ENCODE results near the gene P2RY8.
"Not testable (repeated sequence)": the region's sequence is repeated elsewhere in the genome, so short reads cannot be mapped to it uniquely, and the experiment has no call there.

DNA sequence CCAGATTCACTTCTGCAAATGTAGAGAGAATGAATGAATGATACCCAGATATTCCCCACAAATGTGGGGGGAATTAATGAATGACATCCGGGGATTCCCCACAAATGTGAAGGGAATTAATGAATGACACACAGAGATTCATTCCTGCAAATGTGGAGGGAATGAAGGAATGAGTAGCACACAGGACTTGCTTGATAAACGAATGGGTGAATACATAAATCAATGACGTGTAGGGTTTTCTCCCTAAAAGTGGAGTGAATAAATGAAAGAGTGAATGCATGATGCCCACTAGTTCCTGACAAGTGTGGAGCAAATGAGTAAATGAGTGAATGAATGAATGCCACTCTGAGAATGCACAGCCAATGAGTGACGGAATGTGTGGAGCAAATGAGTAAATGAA, 45.7 kb downstream of the P2RY8 start:
- TF ChIP-seq EZH2 (IDR thresholded peaks at IDR 0.05; ENCODE audit: borderline replicate concordance, low read depth, low read length, poor library complexity, severe bottlenecking) = not testable (repeated sequence)
- TF ChIP-seq, protein P1, sequence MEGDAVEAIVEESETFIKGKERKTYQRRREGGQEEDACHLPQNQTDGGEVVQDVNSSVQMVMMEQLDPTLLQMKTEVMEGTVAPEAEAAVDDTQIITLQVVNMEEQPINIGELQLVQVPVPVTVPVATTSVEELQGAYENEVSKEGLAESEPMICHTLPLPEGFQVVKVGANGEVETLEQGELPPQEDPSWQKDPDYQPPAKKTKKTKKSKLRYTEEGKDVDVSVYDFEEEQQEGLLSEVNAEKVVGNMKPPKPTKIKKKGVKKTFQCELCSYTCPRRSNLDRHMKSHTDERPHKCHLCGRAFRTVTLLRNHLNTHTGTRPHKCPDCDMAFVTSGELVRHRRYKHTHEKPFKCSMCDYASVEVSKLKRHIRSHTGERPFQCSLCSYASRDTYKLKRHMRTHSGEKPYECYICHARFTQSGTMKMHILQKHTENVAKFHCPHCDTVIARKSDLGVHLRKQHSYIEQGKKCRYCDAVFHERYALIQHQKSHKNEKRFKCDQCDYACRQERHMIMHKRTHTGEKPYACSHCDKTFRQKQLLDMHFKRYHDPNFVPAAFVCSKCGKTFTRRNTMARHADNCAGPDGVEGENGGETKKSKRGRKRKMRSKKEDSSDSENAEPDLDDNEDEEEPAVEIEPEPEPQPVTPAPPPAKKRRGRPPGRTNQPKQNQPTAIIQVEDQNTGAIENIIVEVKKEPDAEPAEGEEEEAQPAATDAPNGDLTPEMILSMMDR (conservative IDR thresholded peaks at IDR 0.05; ENCODE audit: low read depth, low read length) = not testable (repeated sequence)

Measured in A673 (cell line).